RPMI8226 (cell line): Measurements from ENCODE around the gene ENAH.
"Not testable (repeated sequence)": the region's sequence is repeated elsewhere in the genome, so short reads cannot be mapped to it uniquely, and the experiment has no call there.

Source experiments
- DNase-seq: peaks from one replicate; pipeline ENCODE4 v3.0.0-alpha.2; 2015

The ENAH gene

GRCh38 chr1:225670806-225671733, 18.1 kb upstream of the ENAH start:
- no peak for DNase-seq

- peak; percentile 15 for DNase-seq
Observed at GRCh38 chr1:225670356-225670755, 17.4 kb upstream of the ENAH start.

GRCh38 chr1:225668222-225668621, 15.3 kb upstream of the ENAH start:
- no peak for DNase-seq

- DNase-seq: no peak
Observed at GRCh38 chr1:225667362-225667761, 14.4 kb upstream of the ENAH start.

- DNase-seq: no peak
Observed at GRCh38 chr1:225666495-225666894, 13.6 kb upstream of the ENAH start.

GRCh38 chr1:225664762-225665161, 11.8 kb upstream of the ENAH start:
- no peak for DNase-seq

- DNase-seq: no peak
Observed at GRCh38 chr1:225662155-225662554, 9.2 kb upstream of the ENAH start.

GRCh38 chr1:225660544-225660946, 7.6 kb upstream of the ENAH start:
- DNase-seq: no peak

GRCh38 chr1:225658041-225658440, 5.1 kb upstream of the ENAH start:
- DNase-seq: no peak

- DNase-seq: no peak
Observed at GRCh38 chr1:225657462-225657989, 4.6 kb upstream of the ENAH start.

GRCh38 chr1:225656259-225656655, 3.3 kb upstream of the ENAH start:
- DNase-seq: not testable (repeated sequence)

- peak; percentile 61 for DNase-seq
Observed at GRCh38 chr1:225655509-225656258, 2.8 kb upstream of the ENAH start.

GRCh38 chr1:225654688-225655508, 2.0 kb upstream of the ENAH start:
- no peak for DNase-seq

- DNase-seq: no peak
Observed at GRCh38 chr1:225654277-225654597, 1.3 kb upstream of the ENAH start.

- DNase-seq: no peak
Observed at GRCh38 chr1:225653463-225654276, 747 bp upstream of the ENAH start.

- DNase-seq: no peak
Observed at GRCh38 chr1:225651872-225652728, 823 bp downstream of the ENAH start.

- no peak for DNase-seq
Observed at GRCh38 chr1:225651376-225651871, 1.5 kb downstream of the ENAH start.

- DNase-seq: no peak
Observed at GRCh38 chr1:225650179-225650578, 2.7 kb downstream of the ENAH start.

- DNase-seq: no peak
Observed at GRCh38 chr1:225645194-225645895, 7.6 kb downstream of the ENAH start.

- no peak for DNase-seq
Observed at GRCh38 chr1:225644666-225645065, 8.3 kb downstream of the ENAH start.
